ENCODE results near the gene LMAN1L. TPM values are rescaled to one million over a fixed set of nuclear protein-coding genes. Genes with fewer than 3 reads are reported as not detected.

The LMAN1L gene
- total RNA-seq, 4 donors from 2014 or later, result 3.5 TPM; not detected in 3

DNA sequence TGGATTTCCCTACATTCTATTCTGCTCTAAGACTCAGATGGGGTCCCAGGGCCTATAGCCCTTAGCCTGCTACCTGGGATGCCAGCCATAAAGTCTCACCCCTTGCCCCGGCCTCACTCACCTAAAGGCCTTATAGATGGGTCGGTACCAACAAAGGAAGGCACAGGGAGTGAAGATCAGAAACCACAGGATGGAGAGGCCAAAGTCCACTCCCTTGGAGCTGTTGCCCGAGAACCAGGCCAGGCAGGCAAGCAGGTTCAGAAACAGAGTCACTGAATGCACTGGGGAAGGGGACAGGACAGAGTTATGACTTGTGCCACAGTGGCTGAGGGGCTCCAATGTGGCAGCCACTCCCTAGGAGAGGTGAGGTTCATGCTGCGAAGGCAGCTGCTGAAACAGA, 37.8 kb downstream of the LMAN1L start:
- H3K36me3 ChIP-seq, result peaks cover 47 to 49% of the 10 kb centered on the region in 2 donors
- no peaks in the 10 kb centered on the region for H3K27me3 ChIP-seq
- no peaks in the 10 kb centered on the region for H3K9me3 ChIP-seq
- TF ChIP-seq POLR2A (IDR thresholded peaks at IDR 0.05), result no peak
- TF ChIP-seq, protein P1, sequence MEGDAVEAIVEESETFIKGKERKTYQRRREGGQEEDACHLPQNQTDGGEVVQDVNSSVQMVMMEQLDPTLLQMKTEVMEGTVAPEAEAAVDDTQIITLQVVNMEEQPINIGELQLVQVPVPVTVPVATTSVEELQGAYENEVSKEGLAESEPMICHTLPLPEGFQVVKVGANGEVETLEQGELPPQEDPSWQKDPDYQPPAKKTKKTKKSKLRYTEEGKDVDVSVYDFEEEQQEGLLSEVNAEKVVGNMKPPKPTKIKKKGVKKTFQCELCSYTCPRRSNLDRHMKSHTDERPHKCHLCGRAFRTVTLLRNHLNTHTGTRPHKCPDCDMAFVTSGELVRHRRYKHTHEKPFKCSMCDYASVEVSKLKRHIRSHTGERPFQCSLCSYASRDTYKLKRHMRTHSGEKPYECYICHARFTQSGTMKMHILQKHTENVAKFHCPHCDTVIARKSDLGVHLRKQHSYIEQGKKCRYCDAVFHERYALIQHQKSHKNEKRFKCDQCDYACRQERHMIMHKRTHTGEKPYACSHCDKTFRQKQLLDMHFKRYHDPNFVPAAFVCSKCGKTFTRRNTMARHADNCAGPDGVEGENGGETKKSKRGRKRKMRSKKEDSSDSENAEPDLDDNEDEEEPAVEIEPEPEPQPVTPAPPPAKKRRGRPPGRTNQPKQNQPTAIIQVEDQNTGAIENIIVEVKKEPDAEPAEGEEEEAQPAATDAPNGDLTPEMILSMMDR (IDR thresholded peaks at IDR 0.05), result no peak
- no peak for DNase-seq
- peaks cover 14 to 18% of the 10 kb centered on the region in 2 donors for H3K4me1 ChIP-seq
- H3K27ac ChIP-seq, result no peak overlapping the region
- H3K4me3 ChIP-seq (replicated peaks in 1 of 3), result no peak overlapping the region
- WGBS, 2 donors, result 98 to 100% methylated on average over 4 of the region's 4 CpGs
- intact Hi-C loops (cut with DNase I), result no loop called here

DNA sequence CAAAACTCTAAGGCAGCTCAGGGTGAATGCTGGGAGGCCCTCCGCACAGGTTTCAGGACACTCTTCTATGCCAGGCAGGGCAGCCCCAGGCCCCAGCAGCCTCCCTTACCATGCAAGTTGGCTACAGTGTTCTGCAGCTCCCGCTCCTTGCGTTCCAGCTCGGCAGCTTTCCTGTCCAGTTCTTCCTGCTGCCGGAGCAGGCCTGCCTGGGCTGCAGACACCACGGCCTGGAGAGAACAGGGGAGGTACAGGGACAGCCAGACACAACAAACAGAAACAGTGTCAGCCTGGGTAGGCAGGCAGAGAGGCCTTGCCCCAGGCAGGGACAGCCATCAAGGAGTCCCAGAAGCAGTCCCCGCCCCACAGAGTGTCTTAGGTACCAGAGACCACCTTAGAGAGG, 39.3 kb downstream of the LMAN1L start:
- Histone ChIP-seq H3K36me3 (peaks cover 43 to 47% of the 10 kb centered on the region in 2 donors), H3K4me1 (peaks cover 18 to 27% of the 10 kb centered on the region in 2 donors), H3K27ac (no peak overlapping the region), H3K27me3 (no peaks in the 10 kb centered on the region), H3K4me3 (replicated peaks in 1 of 3) (no peak overlapping the region), H3K9me3 (no peaks in the 10 kb centered on the region)
- DNase-seq, result no peak
- intact Hi-C loops (cut with DNase I), result no loop called here
- no peak for TF ChIP-seq POLR2A (IDR thresholded peaks at IDR 0.05)
- TF ChIP-seq, protein P1 (IDR thresholded peaks at IDR 0.05), result no peak
- WGBS, 2 donors, result 94 to 100% methylated on average over 2 to 7 of the region's 7 CpGs

DNA sequence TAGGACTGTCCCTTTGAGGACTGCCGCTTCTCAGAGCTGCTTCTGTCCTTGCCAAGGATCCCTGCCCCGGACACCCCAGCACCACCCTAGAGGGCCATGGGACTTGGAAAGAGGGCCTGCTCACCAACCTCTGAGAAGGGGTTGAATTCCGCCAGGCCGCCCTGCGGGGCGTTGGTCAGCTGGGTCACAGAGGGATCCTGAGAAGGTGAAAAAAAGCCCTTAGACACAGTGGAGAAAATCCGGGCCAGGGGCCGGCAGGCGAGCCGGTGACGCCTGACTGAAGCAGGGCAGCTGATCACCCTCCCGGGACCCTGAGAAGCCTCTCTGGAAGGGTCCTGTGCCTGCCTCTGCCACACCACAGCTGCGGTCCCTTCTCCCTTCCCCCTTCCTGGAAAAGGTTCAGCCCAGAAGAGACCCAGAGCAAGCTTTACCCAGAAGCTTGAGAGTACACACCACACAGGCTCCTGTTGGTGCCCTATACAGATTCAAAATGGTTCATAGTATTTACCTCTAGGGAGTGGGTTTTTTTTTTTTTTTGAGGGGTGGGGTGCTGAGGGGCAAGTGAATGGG, 41.9 kb downstream of the LMAN1L start:
- no peak overlapping the region for H3K27ac ChIP-seq
- H3K4me1 ChIP-seq, result peaks cover 25 to 33% of the 10 kb centered on the region in 2 donors
- H3K4me3 ChIP-seq (replicated peaks in 1 of 3), result no peak overlapping the region
- TF ChIP-seq POLR2A (IDR thresholded peaks at IDR 0.05), result no peak
- TF ChIP-seq, protein P1 (IDR thresholded peaks at IDR 0.05), result no peak
- H3K36me3 ChIP-seq, result peaks cover 37 to 41% of the 10 kb centered on the region in 2 donors
- WGBS, 2 donors, result 91 to 96% methylated on average over 12 to 13 of the region's 13 CpGs
- intact Hi-C loops (cut with DNase I), result no loop called here
- no peak for DNase-seq
- no peaks in the 10 kb centered on the region for H3K9me3 ChIP-seq
- no peaks in the 10 kb centered on the region for H3K27me3 ChIP-seq

DNA sequence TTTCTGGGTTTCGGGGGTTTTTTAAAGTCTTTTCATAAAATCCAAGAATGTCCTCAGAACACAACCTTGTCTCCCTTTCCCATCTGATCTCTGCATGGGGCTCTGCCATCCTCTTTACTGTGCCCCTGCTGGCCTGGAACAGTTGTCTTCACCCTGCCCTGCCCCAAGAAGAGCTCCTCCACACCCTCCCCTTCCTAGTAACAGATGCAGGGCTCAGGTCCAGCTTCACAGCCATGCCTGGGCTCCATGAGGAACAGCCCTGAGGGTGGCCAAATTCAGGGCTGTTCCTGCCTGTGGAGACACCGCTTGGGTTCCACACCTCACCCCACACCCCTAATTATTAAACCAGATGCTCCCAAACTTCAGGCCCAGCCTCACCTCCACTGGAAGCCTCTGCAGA, 43.2 kb downstream of the LMAN1L start:
- H3K27me3 ChIP-seq, result no peaks in the 10 kb centered on the region
- no peaks in the 10 kb centered on the region for H3K9me3 ChIP-seq
- H3K27ac ChIP-seq, result no peak overlapping the region
- no peak overlapping the region for H3K4me3 ChIP-seq (replicated peaks in 1 of 3)
- TF ChIP-seq, protein P1 (IDR thresholded peaks at IDR 0.05), result no peak
- no peak for TF ChIP-seq POLR2A (IDR thresholded peaks at IDR 0.05)
- DNase-seq, result no peak
- peaks cover 25 to 37% of the 10 kb centered on the region in 2 donors for H3K4me1 ChIP-seq
- peaks cover 27 to 34% of the 10 kb centered on the region in 2 donors for H3K36me3 ChIP-seq
- 66 to 98% methylated on average over 2 of the region's 2 CpGs for WGBS, 2 donors
- intact Hi-C loops (cut with DNase I), result no loop called here

DNA sequence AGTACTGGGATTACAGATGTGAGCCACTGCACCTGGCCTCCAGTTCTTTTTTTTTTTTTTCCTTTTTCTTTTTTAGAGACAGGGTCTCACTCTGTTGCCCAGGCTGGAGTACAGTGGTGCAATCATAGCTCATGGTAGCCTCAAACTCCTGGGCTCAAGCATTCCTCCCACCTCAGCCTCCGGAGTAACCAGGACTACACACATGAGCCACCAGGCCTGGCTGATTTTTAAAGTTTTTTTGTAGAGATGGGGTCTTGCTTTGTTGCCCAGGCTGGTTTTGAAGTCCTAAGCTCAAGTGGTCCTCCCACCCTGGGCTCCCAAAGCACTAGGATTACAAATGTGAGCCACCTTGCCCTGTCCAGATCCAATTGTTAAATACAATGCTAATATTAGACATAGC, 43.9 kb downstream of the LMAN1L start:
- peak overlapping the region in 1 of 3 donors; percentile 28 for H3K27ac ChIP-seq
- H3K27me3 ChIP-seq, result no peaks in the 10 kb centered on the region
- H3K4me3 ChIP-seq (replicated peaks in 1 of 3), result no peak overlapping the region
- H3K36me3 ChIP-seq, result peaks cover 21 to 27% of the 10 kb centered on the region in 2 donors
- DNase-seq, result no peak
- intact Hi-C loops (cut with DNase I), result no loop called here
- no peak for TF ChIP-seq POLR2A (IDR thresholded peaks at IDR 0.05)
- TF ChIP-seq, protein P1 (IDR thresholded peaks at IDR 0.05), result no peak
- peaks cover 25 to 37% of the 10 kb centered on the region in 2 donors for H3K4me1 ChIP-seq
- no peaks in the 10 kb centered on the region for H3K9me3 ChIP-seq
- WGBS, 2 donors, result 94 to 100% methylated on average over 1 of the region's 1 CpG

Data from thyroid gland (tissue), 4 donors.